ENCODE results near the gene PI16. TPM values are rescaled to one million over a fixed set of nuclear protein-coding genes. Genes with fewer than 3 reads are reported as not detected.
A peak's percentile ranks its signal among the peaks of the same experiment; 100 is the strongest.

PI16 gene
- 1 to 10 TPM in 1 of 5 donors, under 1 TPM in 4; 0.08 to 1.2 (median 0.53) TPM for polyA plus RNA-seq (ENCODE audit: insufficient read depth in 1 of 5, insufficient read length in 5 of 5, low replicate concordance in 1 of 5)
- long read RNA-seq, donor 1 = 0 reads
- long read RNA-seq, donor 2 = 0 reads
- long read RNA-seq, donor 3 = 0 reads
- long read RNA-seq, donor 4 = 0 reads
- long read RNA-seq, donor 5, partial matches to known transcripts = 20 of 126 reads
- long read RNA-seq, donor 5, other reads (novel, unspliced or antisense) = 106 of 126 reads
- long read RNA-seq, donor 6, partial matches to known transcripts = 0 of 1 reads
- long read RNA-seq, donor 6, other reads (novel, unspliced or antisense) = 0 of 1 reads
- long read RNA-seq, donor 7 = 0 reads
- long read RNA-seq, donor 8 = 0 reads

- no peak for DNase-seq
Measured at GRCh38 chr6:36954262-36954931, at the start of gene PI16. TSS of gene PI16 (plus strand) at chr6:36954738. CDS start at chr6:36954761, 23 bp downstream.

- no peak for DNase-seq
Measured at GRCh38 chr6:36904851-36905393, 49.6 kb upstream of the PI16 start.

GRCh38 chr6:36906539-36907325 lies 47.8 kb upstream of the PI16 start:
- peak in 1 of 2 donors; percentile 58 for DNase-seq

GRCh38 chr6:36907781-36908180 lies 46.8 kb upstream of the PI16 start:
- peak in 1 of 2 donors; percentile 47 for DNase-seq

GRCh38 chr6:36908747-36909146 lies 45.8 kb upstream of the PI16 start:
- DNase-seq = no peak

GRCh38 chr6:36912030-36912454 lies 42.5 kb upstream of the PI16 start:
- DNase-seq = no peak

- no peak for DNase-seq
Measured at GRCh38 chr6:36912586-36912985, 42.0 kb upstream of the PI16 start.

- no peak for DNase-seq
Measured at GRCh38 chr6:36913082-36913481, 41.5 kb upstream of the PI16 start.

- DNase-seq = no peak
Measured at GRCh38 chr6:36914227-36914794, 40.2 kb upstream of the PI16 start.

- no peak for DNase-seq
Measured at GRCh38 chr6:36915599-36915998, 38.9 kb upstream of the PI16 start.

- DNase-seq = no peak
Measured at GRCh38 chr6:36916126-36916525, 38.4 kb upstream of the PI16 start.

GRCh38 chr6:36917541-36918193 lies 36.9 kb upstream of the PI16 start:
- DNase-seq = no peak

GRCh38 chr6:36920049-36920448 lies 34.5 kb upstream of the PI16 start:
- no peak for DNase-seq

- no peak for DNase-seq
Measured at GRCh38 chr6:36920546-36920945, 34.0 kb upstream of the PI16 start.

GRCh38 chr6:36924131-36924530 lies 30.4 kb upstream of the PI16 start:
- DNase-seq = no peak

GRCh38 chr6:36924778-36925374 lies 29.7 kb upstream of the PI16 start:
- DNase-seq = no peak

- DNase-seq = no peak
Measured at GRCh38 chr6:36925809-36926208, 28.7 kb upstream of the PI16 start.

- DNase-seq = no peak
Measured at GRCh38 chr6:36926708-36927513, 27.6 kb upstream of the PI16 start.

- no peak for DNase-seq
Measured at GRCh38 chr6:36927691-36928546, 26.6 kb upstream of the PI16 start.
